Neutrophil (primary cell): ENCODE measurements around the gene ARHGAP8.

Experiments
- H3K27ac ChIP-seq: fragments of 200-600 bp; sonication (generic); 2 replicates; pipeline ENCODE4 v1.5.1; 2016; ENCODE audit warnings: mild to moderate bottlenecking, moderate library complexity
- H3K27me3 ChIP-seq: fragments of 200-600 bp; sonication (generic); 2 replicates; pipeline ENCODE4 v1.6.0; 2016; ENCODE audit warnings: mild to moderate bottlenecking
- H3K36me3 ChIP-seq: fragments of 200-600 bp; sonication (generic); 2 replicates; pipeline ENCODE4 v1.5.1; 2017
- H3K4me1 ChIP-seq, 2 experiments: fragments of 200-600 bp in 1 of 2; sonication (generic) in 1 of 2; 1 replicate in 1 of 2; 2 replicates in 1 of 2; pipeline versions ENCODE4 v1.5.1 to v1.6.1; 2013 to 2016; ENCODE audit warnings: low read depth in 1 of 2, low read length in 1 of 2, mild to moderate bottlenecking in 1 of 2, moderate library complexity in 1 of 2; ENCODE audit not compliant: control insufficient read depth in 1 of 2, insufficient read depth in 1 of 2
- H3K4me3 ChIP-seq, 2 experiments: fragments of 200-600 bp in 1 of 2; sonication (generic) in 1 of 2; 1 replicate in 1 of 2; 2 replicates in 1 of 2; pipeline ENCODE4 v1.5.1; 2013 to 2016; ENCODE audit warnings: low read depth in 1 of 2, low read length in 1 of 2, mild to moderate bottlenecking in 1 of 2, moderate library complexity in 1 of 2
- H3K9me3 ChIP-seq: fragments of 200-600 bp; sonication (generic); 2 replicates; pipeline ENCODE4 v1.5.1; 2016
- CTCF ChIP-seq: fragments of 200-600 bp; sonication (generic); IDR thresholded peaks from 2 replicates; pipeline ENCODE4 v1.5.1; 2016; ENCODE audit warnings: antibody characterized with exemption

The ARHGAP8 gene

DNA sequence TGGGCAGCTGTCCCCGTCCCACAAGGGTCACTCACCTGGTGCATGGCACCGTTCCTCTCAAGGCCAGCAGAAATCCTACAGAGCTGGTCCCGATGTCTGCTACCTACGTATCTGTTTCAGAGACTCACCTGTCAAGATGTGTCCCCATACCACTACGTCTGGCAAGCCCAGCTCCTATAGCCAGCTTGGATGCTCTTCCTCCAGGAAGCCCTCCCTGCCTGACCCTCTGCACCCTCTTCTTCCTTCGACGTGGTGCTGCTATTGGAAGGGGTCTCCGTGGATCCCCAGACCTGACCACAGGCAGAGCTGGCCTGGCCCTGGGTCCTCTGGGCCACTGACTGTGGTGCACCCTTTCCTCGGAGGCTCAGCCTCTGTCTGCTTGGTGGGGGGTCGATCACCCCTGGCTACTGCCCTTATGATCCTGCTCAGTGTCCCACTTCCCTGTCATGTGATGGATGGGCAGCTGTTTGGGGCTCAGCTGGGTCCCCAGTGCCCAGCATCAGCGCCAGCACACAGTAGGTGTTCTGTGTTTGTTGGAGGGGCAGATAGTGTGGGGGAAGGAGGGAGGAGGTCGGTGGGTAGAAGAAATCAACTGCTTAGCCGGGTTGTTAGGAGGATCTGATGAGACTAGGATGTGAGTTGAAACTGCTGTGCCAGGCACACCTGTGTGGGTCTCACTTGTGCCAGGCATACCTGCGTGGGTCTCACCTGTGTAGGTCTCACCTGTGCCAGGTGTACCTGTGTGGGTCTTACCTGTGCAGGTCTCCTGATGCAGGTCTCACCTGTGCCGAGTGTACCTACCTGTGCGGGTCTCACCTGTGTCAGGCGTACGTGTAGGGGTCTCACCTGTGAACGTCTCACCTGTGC lies 21.7 kb upstream of the ARHGAP8 start:
- H3K27me3 ChIP-seq, result no peaks in the 10 kb centered on the region
- no peak overlapping the region for H3K4me3 ChIP-seq
- peaks cover 31% of the 10 kb centered on the region in 2 experiments for H3K4me1 ChIP-seq
- no peaks in the 10 kb centered on the region for H3K36me3 ChIP-seq
- no peaks in the 10 kb centered on the region for H3K9me3 ChIP-seq
- H3K27ac ChIP-seq, result no peak overlapping the region
- no peak for TF ChIP-seq CTCF

- Histone ChIP-seq H3K27me3 (no peaks in the 10 kb centered on the region), H3K27ac (no peak overlapping the region), H3K4me1 (peaks cover 31% of the 10 kb centered on the region in 2 experiments), H3K4me3 (no peak overlapping the region), H3K9me3 (no peaks in the 10 kb centered on the region), H3K36me3 (no peaks in the 10 kb centered on the region)
- TF ChIP-seq CTCF, result no peak
Measured at GRCh38 chr22:44731357-44731970, 20.9 kb upstream of the ARHGAP8 start.

DNA sequence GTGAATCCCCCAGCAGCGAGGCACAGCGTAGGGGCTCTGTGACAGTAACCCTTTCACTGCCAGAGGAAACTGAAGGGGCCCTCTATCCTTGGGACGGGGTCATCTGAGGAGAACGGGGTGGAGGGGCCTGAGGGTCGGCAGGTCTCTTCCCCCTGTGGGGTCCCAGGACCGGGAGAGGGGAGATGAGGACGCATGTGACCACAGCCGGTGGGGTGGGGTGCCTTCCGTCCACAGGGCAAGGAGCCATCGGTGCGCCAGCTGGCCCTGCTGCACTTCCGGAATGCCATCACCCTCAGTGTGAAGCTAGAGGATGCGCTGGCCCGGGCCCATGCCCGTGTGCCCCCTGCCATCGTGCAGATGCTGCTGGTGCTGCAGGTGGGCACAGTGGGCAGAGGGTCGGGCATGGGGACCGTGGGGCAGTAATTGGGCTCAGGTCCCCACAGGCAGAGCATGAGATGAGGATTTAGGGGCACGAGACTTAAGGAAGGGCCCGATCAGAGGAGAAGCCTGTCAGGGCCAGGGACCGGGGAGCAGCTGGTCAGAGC lies 20.3 kb upstream of the ARHGAP8 start:
- H3K4me3 ChIP-seq, result no peak overlapping the region
- no peaks in the 10 kb centered on the region for H3K36me3 ChIP-seq
- no peak overlapping the region for H3K27ac ChIP-seq
- H3K27me3 ChIP-seq, result no peaks in the 10 kb centered on the region
- no peak for TF ChIP-seq CTCF
- H3K4me1 ChIP-seq, result peaks cover 31% of the 10 kb centered on the region in 2 experiments
- H3K9me3 ChIP-seq, result no peaks in the 10 kb centered on the region

- Histone ChIP-seq H3K27me3 (no peaks in the 10 kb centered on the region), H3K4me3 (no peak overlapping the region), H3K9me3 (no peaks in the 10 kb centered on the region), H3K27ac (no peak overlapping the region), H3K4me1 (peaks cover 30 to 31% of the 10 kb centered on the region in 2 experiments), H3K36me3 (no peaks in the 10 kb centered on the region)
- TF ChIP-seq CTCF, result no peak
Measured at GRCh38 chr22:44732661-44733060, 19.7 kb upstream of the ARHGAP8 start.

DNA sequence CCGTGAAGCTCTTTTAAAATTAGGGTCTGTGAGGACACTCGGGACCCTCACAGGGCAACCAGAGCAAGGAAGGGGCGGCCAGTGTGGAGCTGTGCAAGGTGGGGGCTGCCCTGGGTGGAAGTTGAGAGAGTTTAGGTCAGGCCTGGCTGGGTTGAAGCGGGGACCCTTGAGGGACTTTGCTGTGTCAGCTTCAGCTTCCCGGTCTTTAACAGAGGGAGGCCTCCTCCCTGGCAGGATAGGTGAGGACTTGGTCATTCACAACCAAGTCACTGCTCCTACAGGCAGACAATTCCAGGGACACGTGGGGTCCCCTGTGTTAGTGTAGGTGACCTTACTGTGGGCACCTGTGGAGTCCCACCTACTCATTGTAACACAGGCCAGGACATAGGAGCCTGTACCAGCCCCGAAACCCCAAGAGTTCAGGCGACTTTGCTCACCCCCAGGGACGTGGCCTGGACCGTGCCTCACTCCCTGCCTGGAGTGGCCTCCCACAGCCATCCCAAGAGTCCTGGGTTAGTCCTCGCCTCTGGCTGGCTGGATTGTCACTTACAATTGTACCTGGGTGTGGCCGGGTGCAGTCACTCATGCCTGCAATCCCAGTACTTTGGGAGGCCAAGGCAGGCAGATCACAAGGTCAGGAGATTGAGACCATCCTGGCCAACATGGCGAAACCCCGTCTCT lies 18.8 kb upstream of the ARHGAP8 start:
- H3K27me3 ChIP-seq, result no peaks in the 10 kb centered on the region
- no peaks in the 10 kb centered on the region for H3K9me3 ChIP-seq
- H3K27ac ChIP-seq, result no peak overlapping the region
- H3K4me3 ChIP-seq, result no peak overlapping the region
- no peaks in the 10 kb centered on the region for H3K36me3 ChIP-seq
- peaks cover 21 to 22% of the 10 kb centered on the region in 2 experiments for H3K4me1 ChIP-seq
- TF ChIP-seq CTCF, result no peak
